Fibroblast of pulmonary artery (primary cell): Measurements from ENCODE around the gene LILRA1.
"Not testable (repeated sequence)": the region's sequence is repeated elsewhere in the genome, so short reads cannot be mapped to it uniquely, and the experiment has no call there.

Experiments used
- DNase-seq: peaks from one replicate; pipeline ENCODE4 v3.0.0-alpha.2; 2010; ENCODE audit warnings: low read depth
- H3K4me3 ChIP-seq: replicated peaks from 2 replicates; pipeline ENCODE4 v1.5.1; 2011; ENCODE audit warnings: low read depth, mild to moderate bottlenecking, control low read depth, low read length, moderate library complexity
- TF ChIP-seq, protein P1 (sequence below): IDR thresholded peaks from 2 replicates; pipeline ENCODE4 v1.5.1; 2011; ENCODE audit warnings: mild to moderate bottlenecking, control low read depth, low read length, inconsistent platforms; ENCODE audit errors: missing control alignments

The LILRA1 gene

DNA sequence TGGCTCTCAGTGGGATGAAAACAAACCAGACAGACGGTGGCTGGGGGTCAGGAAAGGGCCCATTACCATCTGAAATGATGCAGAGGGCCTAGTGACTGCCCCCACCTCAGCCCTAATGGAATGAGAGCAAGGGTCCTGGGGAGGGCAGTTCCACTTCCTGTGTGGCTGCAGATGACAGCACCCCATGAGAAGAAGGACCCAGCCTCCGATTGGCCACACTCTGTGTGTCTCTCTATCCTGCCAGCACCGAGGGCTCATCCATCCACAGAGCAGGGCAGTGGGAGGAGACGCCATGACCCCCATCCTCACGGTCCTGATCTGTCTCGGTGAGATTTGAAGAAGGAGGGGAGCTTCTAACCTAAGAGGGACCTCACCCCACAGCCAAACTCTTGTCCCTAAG is 37.4 kb downstream of the LILRA1 start:
- no peak for DNase-seq
- H3K4me3 ChIP-seq = no peak overlapping the region
- TF ChIP-seq, protein P1, sequence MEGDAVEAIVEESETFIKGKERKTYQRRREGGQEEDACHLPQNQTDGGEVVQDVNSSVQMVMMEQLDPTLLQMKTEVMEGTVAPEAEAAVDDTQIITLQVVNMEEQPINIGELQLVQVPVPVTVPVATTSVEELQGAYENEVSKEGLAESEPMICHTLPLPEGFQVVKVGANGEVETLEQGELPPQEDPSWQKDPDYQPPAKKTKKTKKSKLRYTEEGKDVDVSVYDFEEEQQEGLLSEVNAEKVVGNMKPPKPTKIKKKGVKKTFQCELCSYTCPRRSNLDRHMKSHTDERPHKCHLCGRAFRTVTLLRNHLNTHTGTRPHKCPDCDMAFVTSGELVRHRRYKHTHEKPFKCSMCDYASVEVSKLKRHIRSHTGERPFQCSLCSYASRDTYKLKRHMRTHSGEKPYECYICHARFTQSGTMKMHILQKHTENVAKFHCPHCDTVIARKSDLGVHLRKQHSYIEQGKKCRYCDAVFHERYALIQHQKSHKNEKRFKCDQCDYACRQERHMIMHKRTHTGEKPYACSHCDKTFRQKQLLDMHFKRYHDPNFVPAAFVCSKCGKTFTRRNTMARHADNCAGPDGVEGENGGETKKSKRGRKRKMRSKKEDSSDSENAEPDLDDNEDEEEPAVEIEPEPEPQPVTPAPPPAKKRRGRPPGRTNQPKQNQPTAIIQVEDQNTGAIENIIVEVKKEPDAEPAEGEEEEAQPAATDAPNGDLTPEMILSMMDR = no peak

DNA sequence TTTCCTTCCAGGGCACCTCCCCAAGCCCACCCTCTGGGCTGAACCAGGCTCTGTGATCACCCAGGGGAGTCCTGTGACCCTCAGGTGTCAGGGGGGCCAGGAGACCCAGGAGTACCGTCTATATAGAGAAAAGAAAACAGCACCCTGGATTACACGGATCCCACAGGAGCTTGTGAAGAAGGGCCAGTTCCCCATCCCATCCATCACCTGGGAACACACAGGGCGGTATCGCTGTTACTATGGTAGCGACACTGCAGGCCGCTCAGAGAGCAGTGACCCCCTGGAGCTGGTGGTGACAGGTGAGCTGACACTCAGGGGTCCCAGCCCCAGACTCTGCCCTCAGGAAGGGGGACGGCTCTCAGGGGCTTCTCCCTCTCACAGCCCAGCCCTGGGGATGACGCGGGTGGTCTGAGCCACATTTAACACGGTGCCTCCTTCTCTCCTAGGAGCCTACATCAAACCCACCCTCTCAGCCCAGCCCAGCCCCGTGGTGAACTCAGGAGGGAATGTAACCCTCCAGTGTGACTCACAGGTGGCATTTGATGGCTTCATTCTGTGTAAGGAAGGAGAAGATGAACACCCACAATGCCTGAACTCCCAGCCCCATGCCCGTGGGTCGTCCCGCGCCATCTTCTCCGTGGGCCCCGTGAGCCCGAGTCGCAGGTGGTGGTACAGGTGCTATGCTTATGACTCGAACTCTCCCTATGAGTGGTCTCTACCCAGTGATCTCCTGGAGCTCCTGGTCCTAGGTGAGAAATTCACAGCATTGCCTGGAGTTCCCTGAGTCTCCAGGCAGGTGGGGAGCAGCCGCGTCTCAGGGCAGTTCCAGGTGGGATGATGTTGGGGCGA is 38.3 kb downstream of the LILRA1 start:
- H3K4me3 ChIP-seq, DNase-seq: not testable (repeated sequence)

DNA sequence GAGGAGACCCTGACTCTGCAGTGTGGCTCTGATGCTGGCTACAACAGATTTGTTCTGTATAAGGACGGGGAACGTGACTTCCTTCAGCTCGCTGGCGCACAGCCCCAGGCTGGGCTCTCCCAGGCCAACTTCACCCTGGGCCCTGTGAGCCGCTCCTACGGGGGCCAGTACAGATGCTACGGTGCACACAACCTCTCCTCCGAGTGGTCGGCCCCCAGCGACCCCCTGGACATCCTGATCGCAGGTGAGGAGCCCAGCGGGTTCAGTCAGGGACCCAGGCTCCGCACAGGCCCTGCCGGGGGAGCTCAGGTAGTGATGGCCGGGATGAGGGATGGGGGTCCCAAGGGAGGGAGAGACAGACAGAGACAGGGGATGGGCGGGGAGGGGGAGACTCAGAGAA is 39.1 kb downstream of the LILRA1 start:
- not testable (repeated sequence) for DNase-seq, H3K4me3 ChIP-seq

DNA sequence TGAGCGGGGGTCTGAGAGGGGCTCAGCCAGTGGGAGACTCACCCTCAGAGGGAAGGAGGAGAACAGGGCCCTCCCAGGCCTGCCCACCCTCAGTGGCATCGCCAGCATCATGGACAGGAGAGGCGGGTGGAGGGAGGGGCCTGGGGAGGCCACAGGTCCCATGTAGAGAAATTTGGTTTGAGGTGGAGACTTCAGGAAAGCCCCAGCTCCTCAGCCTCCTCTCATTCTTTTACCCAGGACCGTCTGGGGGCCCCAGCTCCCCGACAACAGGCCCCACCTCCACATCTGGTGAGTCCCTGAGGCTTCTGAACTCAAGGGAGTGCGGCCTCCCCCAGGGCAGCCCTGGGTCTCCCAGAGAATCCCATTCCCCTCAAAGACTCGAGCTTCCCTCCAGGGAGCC is 40.0 kb downstream of the LILRA1 start:
- no peak overlapping the region for H3K4me3 ChIP-seq
- DNase-seq = no peak
- TF ChIP-seq, protein P1 = no peak

DNA sequence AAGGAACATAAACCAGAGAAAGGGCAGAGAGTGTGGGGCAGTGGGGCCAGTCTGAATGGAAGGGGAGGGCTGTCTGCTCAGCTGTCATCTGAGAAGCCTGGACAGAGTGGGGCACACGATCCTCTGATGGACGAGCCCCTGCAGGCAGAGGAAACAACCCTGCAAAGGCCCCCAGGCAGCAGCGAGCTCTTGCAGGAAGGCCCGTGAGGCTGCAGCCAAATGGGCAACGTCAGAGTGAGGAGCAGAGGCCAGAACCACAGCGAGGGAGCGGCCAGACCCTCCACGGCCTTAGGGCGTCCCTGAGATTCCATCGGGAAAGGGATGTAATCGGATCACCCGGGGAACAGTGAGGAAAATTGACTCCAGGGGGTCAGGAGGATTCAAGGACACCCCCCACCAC is 42.6 kb downstream of the LILRA1 start:
- DNase-seq, H3K4me3 ChIP-seq: not testable (repeated sequence)

DNA sequence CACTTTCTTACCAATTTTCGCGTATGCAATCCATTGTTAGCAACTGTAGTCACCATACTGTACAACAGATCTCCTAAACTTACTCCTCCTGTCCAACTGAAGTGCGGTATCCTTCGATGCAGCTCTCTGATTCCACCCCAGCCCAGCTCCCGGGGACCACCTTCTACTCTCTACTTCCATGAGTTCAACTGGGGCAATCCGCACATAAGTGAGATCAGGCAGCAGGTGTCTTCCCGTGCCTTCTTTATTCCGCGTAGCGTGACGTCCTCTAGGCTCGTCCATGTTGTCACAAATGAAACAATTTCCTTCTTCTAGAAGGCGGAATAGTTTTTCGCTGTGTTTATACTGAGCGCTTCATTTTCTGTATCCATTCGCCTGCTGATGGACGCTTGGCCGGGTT is 45.3 kb downstream of the LILRA1 start:
- no peak overlapping the region for H3K4me3 ChIP-seq
- TF ChIP-seq, protein P1 = no peak
- DNase-seq = no peak

DNA sequence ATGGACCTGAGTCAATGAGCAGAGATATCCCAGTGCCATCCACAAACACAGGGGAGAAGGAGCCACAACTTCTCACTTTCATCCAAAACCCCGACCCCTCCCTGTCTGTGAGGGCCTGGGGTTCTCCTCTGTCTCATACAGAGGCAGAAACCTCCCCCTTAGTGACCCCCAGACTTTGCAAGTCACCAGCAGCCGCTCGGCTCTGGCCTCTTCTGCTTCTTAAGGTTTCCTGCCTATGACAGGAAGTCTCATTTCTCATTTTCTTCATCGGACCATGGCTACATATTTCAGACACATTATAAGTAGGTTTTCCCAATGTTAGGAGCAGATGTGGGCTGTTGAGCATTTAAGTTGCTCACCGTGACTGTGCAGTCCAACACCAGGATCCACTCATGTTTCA is 49.5 kb downstream of the LILRA1 start:
- not testable (repeated sequence) for DNase-seq

DNA sequence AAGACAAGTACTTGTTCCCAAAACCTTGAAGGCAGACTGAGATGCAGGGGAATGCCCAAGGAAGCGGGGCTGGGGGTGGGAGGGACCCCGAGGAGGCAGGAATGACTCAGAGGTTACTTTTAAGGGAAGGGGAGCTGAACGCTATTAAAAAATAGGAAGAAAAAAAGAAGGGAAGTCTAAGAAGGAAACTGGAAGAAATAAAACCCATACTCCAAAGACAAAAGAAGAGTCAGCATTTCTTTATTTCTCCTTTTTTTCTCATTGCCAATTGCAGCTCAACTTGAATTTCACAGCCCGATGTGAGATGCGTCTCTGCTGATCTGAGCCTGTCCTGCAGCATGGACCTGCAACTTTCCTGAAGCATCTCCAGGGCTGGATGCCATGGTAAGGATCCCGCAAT is 50.2 kb downstream of the LILRA1 start:
- not testable (repeated sequence) for H3K4me3 ChIP-seq, DNase-seq

More for the DNA sequence above, 49.5 kb downstream of the LILRA1 start:
- H3K4me3 ChIP-seq = not testable (repeated sequence)

DNA sequence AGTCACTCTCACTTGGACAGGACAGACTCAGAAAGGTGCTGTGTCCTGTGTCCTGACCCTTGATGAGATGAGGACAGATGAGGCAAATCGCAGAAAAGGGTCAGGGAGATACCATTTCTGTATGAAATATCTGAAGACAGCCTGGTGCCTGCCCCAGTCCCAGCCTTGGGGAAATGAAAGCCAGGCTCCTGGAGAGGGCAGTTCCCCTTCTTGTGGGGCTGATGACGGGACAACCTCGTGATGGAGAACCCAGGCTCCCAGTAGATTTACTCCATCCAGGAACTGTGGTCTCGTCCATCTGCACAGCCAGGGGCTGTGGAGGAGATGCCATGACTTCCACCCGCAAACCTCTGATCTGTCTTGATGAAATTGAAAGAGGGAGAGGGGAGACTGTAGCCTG is 50.6 kb downstream of the LILRA1 start:
- TF ChIP-seq, protein P1 = no peak
- H3K4me3 ChIP-seq = no peak overlapping the region
- no peak for DNase-seq
